ENCODE results near the gene KLHL9.
"Not testable (repeated sequence)": the region's sequence is repeated elsewhere in the genome, so short reads cannot be mapped to it uniquely, and the experiment has no call there.

The KLHL9 gene

DNA sequence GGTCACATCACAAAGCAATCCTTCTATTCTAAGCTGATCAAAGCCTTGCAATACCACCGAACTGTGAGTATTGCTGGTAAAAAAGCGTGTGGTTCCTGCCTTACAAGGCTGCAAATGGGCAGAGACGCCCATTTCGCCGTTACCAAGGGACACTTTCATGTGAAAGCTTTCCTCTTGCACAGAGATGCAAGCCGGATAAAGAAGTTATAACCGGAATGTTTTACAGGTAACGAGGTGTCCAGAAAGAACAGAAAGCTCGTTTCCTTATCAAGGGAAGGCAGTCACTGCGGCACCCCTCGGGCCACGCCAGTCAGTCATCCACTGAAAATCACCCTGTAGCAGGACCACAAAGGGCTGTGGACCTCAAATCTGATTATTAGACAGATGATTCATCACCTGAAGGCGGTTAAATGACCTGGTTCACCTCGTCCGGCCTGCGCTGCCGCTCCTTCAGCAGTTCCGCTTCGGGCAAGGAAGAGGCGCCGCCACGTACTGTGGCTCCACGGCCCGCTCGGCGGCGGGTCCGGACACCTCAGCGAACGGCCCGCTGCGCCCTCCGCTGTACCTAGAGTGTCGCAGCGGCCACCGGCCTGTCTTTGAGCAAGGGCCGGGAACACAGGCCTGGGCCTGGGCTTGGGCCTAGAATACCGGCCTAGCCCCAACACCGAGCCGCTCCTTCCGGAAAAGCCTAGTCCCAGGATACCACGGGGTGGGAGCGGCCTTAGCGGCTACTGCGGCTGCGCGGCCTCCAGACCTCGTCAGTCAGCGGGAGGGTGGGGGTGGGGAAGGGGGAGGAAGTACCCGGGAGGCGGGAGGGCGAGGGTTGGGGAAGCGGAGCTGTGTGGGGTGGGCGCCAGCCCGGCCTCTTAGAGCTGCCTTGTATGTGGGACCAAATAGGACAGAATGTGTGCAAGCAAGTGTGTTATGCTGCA, at the start of gene KLHL9:
KLHL9 (minus strand) TSS at position 704 of the 932 bp plus-strand sequence; CDS start at position 159, 545 bp downstream.
- DNase-seq (ENCODE audit: low spot score): peak; percentile 70

DNA sequence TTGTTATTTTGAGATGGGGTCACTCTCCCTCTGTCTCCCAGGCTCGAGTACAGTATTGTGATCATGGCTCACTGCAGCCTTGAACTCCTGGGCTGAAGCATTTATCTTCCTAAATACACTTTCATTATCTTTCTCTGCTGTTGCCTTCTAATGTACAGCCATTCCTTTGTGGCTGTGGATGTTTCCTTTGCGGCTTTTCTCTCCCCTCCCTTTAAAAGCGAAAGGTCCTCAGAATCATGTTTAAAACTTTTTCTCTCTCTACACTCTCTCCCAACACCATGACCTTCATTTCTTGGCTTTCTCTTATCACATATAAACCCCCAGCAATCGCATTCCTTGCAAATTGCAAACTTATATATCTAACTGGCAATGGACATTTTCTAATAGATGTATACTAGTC, 48.4 kb upstream of the KLHL9 start:
- no peak for DNase-seq (ENCODE audit: low spot score)

DNA sequence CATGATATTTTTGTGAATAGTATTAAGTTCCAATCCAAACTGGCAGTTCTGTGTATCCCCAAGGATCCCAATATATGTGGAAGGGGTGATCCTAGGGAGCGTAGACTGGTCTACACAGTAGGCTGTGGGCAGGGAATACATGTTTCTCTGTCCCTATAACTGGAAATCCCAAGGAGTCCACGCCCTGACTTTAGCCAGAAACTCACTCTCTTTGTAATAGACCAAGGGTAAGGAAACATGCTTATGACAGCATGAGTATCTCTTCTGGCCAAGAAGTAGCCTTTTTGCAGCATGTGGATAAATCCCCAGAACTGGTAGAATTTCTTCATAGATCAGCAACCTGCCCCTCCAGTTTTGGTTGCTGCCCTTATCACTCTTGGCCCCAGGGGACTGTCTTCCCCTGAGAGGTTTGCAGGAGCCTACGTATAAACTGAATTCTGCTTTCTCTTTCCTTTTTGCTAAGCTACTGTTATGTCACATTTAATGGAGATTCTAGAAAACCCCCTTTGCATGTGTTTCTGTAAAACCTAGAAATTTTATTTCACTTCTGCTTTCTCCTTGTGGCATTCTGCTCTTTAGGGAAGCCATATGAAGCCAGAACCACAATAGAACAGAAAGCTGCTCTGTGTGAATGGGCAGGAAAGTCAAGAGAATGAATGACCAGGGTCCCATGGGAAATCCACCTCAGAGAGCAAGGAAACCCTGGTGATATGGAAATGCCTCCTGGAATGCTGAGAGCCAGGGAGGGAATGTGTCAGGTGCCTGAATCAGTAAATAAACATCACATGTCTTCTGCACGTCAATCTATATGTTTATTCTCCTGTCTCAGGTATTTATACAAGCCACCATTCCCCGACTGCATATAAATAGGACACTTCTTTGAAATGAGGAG, 46.5 kb upstream of the KLHL9 start:
- no peak for DNase-seq (ENCODE audit: low spot score)

GRCh38 chr9:21371467-21371866, 36.3 kb upstream of the KLHL9 start:
- not testable (repeated sequence) for DNase-seq (ENCODE audit: low spot score)

GRCh38 chr9:21367957-21368356, 32.8 kb upstream of the KLHL9 start, which contains the start of gene IFNA13:
Gene IFNA13 (minus strand): TSS chr9:21368057. CDS start chr9:21368010, 47 bp downstream.
- DNase-seq (ENCODE audit: low spot score): no peak

DNA sequence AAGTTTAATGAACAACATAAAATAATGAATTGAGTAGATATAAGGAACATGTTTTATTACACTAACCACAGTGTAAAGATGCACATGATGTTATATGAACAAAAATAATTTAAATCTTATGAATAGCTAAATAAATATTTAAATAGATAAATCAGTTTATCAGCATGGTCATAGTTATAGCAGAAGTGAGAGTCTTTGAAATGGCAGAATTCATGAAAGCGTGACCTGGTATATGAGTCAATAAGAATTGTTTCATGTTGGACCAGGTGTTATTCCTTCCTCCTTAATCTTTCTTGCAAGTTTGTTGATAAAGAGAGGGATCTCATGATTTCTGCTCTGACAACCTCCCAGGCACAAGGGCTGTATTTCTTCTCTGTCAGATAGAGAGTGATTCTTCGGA, 32.0 kb upstream of the KLHL9 start:
- not testable (repeated sequence) for DNase-seq (ENCODE audit: low spot score)

DNA sequence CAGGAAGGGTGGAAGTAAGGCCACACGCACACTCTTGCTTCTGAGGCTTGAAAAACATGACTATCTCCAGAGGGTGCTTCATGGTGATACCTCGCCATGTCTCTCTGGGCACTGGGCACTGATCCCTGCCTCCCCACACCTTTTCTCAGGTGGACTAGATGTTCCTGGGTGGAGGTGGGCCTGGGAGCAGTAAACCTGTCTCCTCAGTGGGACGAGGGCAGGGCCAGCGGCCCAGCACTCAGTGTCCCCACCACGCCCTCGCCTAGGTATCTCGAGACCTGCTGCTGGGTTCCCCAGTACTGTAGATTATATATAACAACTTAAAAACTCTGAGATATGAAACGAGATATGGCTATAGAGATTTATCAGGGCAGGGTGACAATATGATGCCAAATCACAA, 27.1 kb upstream of the KLHL9 start:
- no peak for DNase-seq (ENCODE audit: low spot score)

DNA sequence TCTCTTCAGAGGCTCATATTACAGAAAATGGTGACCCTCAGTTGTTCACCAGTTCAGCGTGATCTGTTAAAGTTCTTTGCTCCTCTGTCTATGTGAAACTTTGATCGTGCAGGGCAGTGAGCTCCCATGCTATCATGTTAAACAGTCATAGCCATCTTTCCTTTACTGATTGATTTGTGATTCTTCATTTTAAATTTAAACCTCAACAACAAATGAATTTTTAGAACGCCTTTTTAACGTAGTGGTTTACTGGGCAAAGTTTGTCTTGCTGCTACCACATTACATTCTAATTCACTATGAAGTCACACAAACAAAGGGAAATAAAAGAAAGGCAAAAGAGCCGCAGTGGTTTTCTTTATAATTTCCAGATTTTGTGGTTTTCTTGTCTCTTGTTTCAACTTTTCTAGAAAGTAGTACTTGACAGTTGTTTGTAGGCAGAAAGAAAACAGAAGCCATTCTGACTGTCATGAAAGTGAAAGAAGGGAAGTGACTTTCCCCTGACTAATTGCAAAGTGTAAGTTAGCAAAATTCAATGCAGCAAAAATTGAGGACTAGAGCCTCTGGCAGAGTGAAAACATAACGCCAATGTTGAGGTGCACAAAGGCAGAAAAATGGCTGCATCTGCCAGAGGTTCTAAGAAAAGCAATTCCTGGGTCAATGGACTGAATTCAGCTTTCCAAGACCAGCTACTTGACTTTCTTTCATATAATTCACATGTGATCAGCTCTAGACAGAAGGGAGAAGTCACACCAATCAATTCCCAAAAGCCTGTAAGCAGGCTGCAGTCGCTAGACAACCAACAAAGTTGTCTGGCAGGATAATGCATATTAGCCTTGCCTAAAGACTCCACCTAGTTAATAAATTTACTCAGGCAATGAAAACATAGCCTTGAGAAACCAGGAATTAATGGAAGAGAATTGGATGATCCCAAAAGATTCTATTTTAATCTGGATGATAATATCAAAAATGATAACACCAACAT, 22.6 kb upstream of the KLHL9 start:
- DNase-seq (ENCODE audit: low spot score): no peak

DNA sequence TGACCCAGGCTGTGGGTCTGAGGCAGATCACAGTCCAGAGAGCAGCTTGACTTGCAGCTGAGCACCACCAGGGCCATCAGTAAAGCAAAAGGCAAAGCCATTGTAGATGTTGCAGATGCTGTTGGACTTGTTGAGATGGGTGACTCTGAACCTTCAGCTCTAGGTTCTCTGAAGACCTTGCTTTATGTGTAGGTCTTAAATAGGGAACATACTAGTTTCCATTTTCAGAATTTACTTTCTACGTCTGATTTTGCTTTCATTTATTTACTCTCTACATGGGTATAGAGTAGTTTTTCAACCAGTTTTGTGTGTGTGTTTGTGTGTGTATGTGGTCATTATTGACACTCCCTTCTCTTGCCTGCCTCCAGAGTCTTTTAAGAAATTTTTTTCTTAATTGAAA, 15.6 kb upstream of the KLHL9 start, which contains the start of gene IFNA6:
IFNA6 (minus strand) TSS at position 101 of the 400 bp plus-strand sequence; CDS start at position 101, 0 bp downstream.
- no peak for DNase-seq (ENCODE audit: low spot score)

DNA sequence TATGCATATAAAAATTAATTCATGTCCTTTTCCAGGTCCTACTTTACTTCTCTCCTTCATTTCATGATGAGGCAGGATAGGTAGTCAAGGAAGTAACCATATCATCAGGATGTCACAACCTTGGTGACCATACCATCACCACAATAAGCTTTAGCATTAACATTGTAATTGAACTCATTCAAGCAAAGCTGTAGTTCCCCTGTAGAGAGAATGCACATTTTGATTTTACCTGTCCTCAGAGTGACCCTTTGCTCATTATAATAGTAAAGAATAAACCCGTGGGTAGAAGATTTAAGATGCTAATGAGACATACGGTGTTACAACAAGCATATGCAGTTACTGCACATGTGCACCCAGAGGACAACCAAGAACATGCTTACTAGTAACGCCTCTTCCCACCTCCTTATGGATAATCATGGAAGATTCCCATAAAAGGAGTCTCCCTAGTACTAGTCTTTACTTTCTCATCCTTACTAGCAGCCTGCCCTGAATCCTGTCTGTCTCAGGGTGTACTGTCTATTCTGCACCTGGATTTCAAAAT, 13.3 kb upstream of the KLHL9 start:
- DNase-seq (ENCODE audit: low spot score): no peak

DNA sequence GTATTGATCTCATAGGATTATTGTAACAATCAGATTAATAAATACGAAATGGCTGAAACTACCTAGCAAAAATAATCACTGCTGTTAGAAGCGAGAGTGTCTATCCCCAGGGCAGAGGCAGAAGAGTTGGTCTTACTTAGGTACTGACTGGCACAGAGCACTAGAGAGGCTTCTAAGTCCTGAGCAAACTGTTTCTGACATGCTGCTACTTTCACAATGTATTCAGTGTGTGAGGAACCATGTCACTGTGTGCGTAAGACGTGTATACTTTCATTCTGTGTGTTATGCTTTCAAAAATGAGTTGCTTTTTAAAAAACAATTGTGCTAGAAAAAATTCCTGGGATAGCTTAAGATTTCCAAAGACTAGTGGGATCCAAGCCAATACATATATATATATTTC, 5.5 kb upstream of the KLHL9 start:
- no peak for DNase-seq (ENCODE audit: low spot score)

DNA sequence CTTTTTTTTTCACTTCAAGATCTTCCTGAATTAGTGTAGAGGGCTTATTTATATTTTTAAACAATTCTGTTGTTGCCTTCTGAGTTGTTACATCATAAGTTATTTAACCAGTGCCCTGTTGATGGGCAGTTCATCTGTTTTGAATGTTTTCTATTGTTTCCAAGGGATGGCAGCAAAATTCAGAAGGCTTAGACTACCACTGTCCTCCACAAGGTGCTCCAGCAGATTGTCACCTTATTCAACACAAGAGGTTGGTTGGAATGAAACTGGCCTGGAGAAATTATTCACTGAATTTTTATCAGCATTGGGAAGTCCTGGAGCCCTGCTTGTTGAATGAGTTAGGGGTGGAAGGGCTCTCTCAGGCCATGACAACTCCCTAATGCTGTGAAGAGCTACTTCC, 1.3 kb upstream of the KLHL9 start:
- DNase-seq (ENCODE audit: low spot score): no peak

DNA sequence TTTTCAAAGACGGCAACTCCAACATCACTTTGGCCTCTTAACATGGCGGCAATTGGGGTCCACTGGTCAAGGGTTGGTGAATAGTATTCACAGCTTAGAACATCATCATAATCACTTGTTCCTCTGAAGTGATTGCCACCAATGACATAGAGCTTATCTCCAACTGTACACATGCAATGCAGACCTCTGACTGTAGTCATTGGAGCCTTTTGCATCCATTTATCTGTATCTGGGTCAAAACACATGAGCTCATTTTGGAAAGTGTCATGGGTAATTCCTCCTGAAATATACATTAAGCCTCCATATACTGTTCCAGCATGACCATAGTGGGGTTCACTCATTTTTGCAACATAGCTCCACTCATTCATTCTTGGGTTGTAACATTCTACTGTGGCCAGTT, 2.0 kb downstream of the KLHL9 start:
- DNase-seq (ENCODE audit: low spot score): no peak

DNA sequence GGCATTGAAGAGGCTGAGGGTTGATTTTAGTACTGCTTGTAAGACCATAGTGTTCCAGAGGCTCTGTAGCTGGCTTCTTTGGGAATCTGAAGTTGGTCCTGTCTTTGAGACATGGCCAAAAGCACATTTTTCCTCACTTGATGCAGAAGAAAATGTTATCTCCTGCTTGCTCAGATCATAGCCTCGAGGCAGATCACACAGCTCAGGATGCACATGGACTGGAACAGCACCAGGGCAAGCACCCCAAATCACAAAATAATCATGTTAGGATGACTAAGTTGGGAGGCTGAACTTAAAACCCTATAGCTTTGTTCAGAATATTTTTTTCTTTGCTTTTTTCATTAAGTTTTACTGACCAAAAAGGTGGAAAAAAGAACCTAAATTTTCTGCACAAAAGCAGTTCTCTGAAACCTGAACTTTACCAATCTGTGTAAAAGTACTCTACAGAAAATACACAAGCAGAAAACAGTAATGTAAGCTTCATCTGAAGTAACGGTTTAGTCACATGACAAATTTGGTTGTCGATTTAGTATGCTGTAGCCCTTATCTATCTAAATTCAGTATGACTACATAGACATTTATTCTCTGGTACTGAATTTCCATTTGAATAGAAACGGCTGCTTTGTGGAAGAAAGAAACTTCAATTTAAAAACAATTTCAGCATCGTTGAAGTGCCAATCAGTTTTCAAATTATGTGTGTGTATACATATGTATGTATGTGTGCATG, 3.4 kb downstream of the KLHL9 start:
- no peak for DNase-seq (ENCODE audit: low spot score)

GRCh38 chr9:21326526-21327139, 8.6 kb downstream of the KLHL9 start:
- no peak for DNase-seq (ENCODE audit: low spot score)

- DNase-seq (ENCODE audit: low spot score): no peak
Observed at GRCh38 chr9:21324047-21324446, 11.2 kb downstream of the KLHL9 start.

DNA sequence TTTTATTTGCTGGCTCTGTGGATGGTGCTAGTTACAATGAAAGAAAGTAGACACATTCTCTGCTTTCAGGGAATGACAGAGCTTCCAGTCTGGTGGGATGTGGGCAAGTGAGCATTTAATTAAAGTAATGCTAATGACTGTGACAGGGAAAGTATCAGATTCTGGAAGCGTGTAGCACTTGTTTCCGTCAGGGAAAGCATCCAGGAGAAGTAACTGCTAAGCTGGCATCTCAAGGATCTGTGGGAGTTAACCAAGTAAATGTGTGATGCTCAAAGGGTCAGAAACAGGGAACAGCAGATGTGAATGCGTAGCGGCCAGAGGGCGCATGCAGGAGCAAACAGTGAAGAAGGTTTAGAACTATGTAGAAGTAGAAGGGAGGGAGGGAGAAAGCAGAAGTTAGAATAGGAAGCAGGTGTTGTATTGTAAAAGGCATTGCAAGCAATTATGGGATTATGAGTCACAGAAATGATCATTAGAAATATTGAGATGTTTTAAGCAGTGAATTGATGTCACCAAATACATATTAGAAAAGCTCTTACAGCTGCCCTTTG, 12.2 kb downstream of the KLHL9 start:
- no peak for DNase-seq (ENCODE audit: low spot score)

- DNase-seq (ENCODE audit: low spot score): no peak
Observed at GRCh38 chr9:21320465-21320864, 14.7 kb downstream of the KLHL9 start.

All from HuH-7.5 (cell line).